NCI-H2171 treated with DMSO at 0.1 percent for 48 hours (cell line): Measurements from ENCODE around the gene CHPF2.

Source experiments
- DNase-seq: peaks from one replicate; lab custom pipeline; 2025; lab: John Stamatoyannopoulos, UW

CHPF2 gene

GRCh38 chr7:151246851-151247580, 14.7 kb downstream of the CHPF2 start:
- no peak for DNase-seq

GRCh38 chr7:151247611-151248345, 15.5 kb downstream of the CHPF2 start:
- DNase-seq: no peak

- peak; percentile 62 for DNase-seq
Measured at GRCh38 chr7:151248346-151249033, 16.2 kb downstream of the CHPF2 start, which contains the start of gene SMARCD3. SMARCD3 (minus strand) TSS chr7:151248694; CDS start chr7:151248562, 132 bp downstream.

GRCh38 chr7:151249034-151249731, 16.9 kb downstream of the CHPF2 start:
- no peak for DNase-seq

GRCh38 chr7:151249732-151250072, 17.4 kb downstream of the CHPF2 start:
- DNase-seq: no peak

GRCh38 chr7:151250181-151251132, 18.2 kb downstream of the CHPF2 start:
- DNase-seq: no peak

GRCh38 chr7:151251328-151251688, 19.0 kb downstream of the CHPF2 start:
- peak; percentile 65 for DNase-seq

- peak; percentile 67 for DNase-seq
Measured at GRCh38 chr7:151251689-151252560, 19.6 kb downstream of the CHPF2 start.

- DNase-seq: no peak
Measured at GRCh38 chr7:151252561-151252835, 20.2 kb downstream of the CHPF2 start.

- no peak for DNase-seq
Measured at GRCh38 chr7:151252961-151253711, 20.9 kb downstream of the CHPF2 start.

GRCh38 chr7:151254316-151254715, 22.0 kb downstream of the CHPF2 start:
- no peak for DNase-seq

- no peak for DNase-seq
Measured at GRCh38 chr7:151254851-151255250, 22.6 kb downstream of the CHPF2 start.

GRCh38 chr7:151255390-151255789, 23.1 kb downstream of the CHPF2 start:
- no peak for DNase-seq

- no peak for DNase-seq
Measured at GRCh38 chr7:151256410-151257045, 24.2 kb downstream of the CHPF2 start.

GRCh38 chr7:151257990-151258389, 25.7 kb downstream of the CHPF2 start:
- DNase-seq: no peak

- no peak for DNase-seq
Measured at GRCh38 chr7:151260471-151260870, 28.2 kb downstream of the CHPF2 start.

- DNase-seq: no peak
Measured at GRCh38 chr7:151260883-151261282, 28.6 kb downstream of the CHPF2 start.

GRCh38 chr7:151261529-151261928, 29.2 kb downstream of the CHPF2 start:
- DNase-seq: no peak

- DNase-seq: no peak
Measured at GRCh38 chr7:151264615-151265014, 32.3 kb downstream of the CHPF2 start.
